ENCODE results near the gene ZNF827. TPM values are rescaled to one million over a fixed set of nuclear protein-coding genes. Genes with fewer than 3 reads are reported as not detected.
A peak's percentile ranks its signal among the peaks of the same experiment; 100 is the strongest.

ZNF827 gene, protein sequence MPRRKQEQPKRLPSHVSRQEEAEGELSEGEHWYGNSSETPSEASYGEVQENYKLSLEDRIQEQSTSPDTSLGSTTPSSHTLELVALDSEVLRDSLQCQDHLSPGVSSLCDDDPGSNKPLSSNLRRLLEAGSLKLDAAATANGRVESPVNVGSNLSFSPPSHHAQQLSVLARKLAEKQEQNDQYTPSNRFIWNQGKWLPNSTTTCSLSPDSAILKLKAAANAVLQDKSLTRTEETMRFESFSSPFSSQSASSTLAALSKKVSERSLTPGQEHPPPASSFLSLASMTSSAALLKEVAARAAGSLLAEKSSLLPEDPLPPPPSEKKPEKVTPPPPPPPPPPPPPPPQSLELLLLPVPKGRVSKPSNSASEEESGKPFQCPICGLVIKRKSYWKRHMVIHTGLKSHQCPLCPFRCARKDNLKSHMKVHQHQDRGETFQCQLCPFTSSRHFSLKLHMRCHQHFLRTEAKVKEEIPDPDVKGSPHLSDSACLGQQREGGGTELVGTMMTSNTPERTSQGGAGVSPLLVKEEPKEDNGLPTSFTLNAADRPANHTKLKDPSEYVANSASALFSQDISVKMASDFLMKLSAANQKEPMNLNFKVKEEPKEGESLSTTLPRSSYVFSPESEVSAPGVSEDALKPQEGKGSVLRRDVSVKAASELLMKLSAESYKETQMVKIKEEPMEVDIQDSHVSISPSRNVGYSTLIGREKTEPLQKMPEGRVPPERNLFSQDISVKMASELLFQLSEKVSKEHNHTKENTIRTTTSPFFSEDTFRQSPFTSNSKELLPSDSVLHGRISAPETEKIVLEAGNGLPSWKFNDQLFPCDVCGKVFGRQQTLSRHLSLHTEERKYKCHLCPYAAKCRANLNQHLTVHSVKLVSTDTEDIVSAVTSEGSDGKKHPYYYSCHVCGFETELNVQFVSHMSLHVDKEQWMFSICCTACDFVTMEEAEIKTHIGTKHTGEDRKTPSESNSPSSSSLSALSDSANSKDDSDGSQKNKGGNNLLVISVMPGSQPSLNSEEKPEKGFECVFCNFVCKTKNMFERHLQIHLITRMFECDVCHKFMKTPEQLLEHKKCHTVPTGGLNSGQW
- total RNA-seq = 10 to 100 TPM; 25.0 to 27.3 TPM
- 1 to 10 TPM; 1.4 to 3.0 TPM for polyA plus RNA-seq

DNA sequence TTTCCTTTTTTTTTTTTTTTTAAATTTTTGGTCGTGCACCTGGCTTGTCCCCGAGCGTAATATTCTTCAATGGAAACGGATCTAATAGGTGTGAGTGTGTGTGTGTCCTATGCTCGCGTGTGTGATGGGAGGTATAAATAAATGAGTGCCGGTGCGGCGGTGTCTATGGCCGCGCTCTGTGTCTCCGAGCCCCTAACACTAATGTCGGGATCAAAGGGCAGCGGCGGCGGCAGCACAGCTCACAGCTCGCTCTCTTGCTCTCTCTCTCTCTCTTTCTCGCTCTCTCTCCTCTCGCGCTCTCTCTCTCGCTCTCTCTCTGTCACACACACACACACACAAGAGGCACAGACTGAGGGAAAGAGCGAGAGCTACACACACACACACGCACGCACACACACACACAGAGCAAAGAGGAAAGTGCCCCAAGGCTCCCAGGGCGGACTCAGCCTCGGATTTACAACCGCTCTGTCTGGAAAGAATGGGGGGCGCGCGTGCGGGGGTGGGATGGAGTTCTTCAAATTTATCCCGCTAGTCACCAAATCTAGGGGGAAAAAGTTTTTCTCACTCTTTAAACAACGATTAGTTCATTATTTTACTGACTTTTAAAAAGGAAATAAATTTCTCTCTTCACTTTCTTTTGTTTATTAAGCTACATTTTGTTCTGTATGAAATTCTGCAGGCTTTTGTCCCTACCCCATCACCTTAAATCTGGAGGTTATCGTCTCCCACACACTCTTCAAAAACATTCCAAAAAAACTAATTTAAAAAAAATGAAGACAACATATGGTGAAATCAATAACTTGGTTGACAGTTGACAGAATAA is at the start of gene ZNF827:
Gene ZNF827, minus strand, starts transcription at position 206 of the 823 bp plus-strand sequence. CDS start 416 bp downstream, outside the sequence.
- intact Hi-C loops (cut with micrococcal nuclease) = loop anchor here (1.0 to 5.0 kb wide), 8 partner anchors 52 to 1793 kb away; partner anchors contain the start of genes ARHGAP10, MMAA, SLC10A7 and TMEM184C
- Histone ChIP-seq H3K9me3 (ENCODE audit: control insufficient read depth in 1 of 2, low read length in 2 of 2) (no peaks in the 10 kb centered on the region), H3K4me1 (ENCODE audit: insufficient read depth, low read length) (peaks cover 15% of the 10 kb centered on the region), H3K36me3 (ENCODE audit: insufficient read depth, low read length) (no peaks in the 10 kb centered on the region), H3K27ac (ENCODE audit: low read depth, low read length) (peak within 1 kb of the TSS; percentile 66), H3K27me3 (ENCODE audit: insufficient read depth, low read length) (no peaks in the 10 kb centered on the region), H3K4me3 (ENCODE audit: low read length in 2 of 2) (peak within 1 kb of the TSS; percentile 43 to 69)
- peaks cover 0 to 11% (median 0%) of the 10 kb centered on the region in 8 donors for H3K9me3 Mint-ChIP-seq
- peaks cover 3 to 5% of the 10 kb centered on the region in 2 donors for H3K27me3 Mint-ChIP-seq
- peak within 1 kb of the TSS; percentile 91 to 98 (median 95) for H3K4me3 Mint-ChIP-seq
- peak within 1 kb of the TSS; percentile 91 to 99 (median 94) for H3K27ac Mint-ChIP-seq
- H3K4me1 Mint-ChIP-seq = peaks cover 16 to 36% (median 22%) of the 10 kb centered on the region in 4 donors
- peak; percentile 73 to 88 (median 75) for DNase-seq
- CTCF ChIA-PET (ENCODE audit: partially characterized antibody) = interaction anchor here (1.2 kb wide), 1 partner anchor 17 kb away, joined by 9 read pairs; no protein-coding TSS in a partner anchor
- POLR2A ChIA-PET (ENCODE audit: partially characterized antibody) = interaction anchor here (0.6 to 1.1 kb wide), 2 partner anchors 228 to 320 kb away, joined by 3 to 5 read pairs; partner anchors contain the start of gene MMAA
- peaks cover 0 to 13% of the 10 kb centered on the region in 2 donors for H3K36me3 Mint-ChIP-seq

DNA sequence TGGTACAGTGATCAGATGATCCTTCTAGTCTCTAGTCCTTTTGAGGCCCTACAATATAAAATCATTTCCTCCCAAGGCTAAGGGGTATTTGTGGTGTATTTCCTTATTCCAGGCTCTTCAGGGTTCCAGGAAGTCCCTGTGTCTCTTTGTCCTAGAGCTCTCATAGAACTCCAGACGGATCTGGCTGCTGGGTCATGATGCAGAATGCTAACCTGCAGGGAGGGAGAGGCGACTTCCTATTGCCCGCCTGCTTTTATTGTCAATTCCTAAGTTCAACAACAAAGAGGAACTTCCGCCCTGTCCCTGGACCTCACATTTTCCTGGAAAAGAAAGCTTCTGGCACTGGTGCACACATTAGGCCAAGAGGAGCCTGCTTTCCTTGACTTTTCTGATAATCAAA is 45.9 kb upstream of the ZNF827 start:
- intact Hi-C loops (cut with micrococcal nuclease) = no loop called here
- no peak for DNase-seq
- H3K9me3 ChIP-seq (ENCODE audit: control insufficient read depth in 1 of 2, low read length in 2 of 2) = no peaks in the 10 kb centered on the region
- H3K9me3 Mint-ChIP-seq = no peaks in the 10 kb centered on the region
- H3K4me1 Mint-ChIP-seq = no peaks in the 10 kb centered on the region
- H3K27me3 ChIP-seq (ENCODE audit: insufficient read depth, low read length) = no peaks in the 10 kb centered on the region
- H3K4me1 ChIP-seq (ENCODE audit: insufficient read depth, low read length) = no peaks in the 10 kb centered on the region
- H3K36me3 Mint-ChIP-seq = no peaks in the 10 kb centered on the region
- H3K4me3 Mint-ChIP-seq = no peak overlapping the region
- ChIA-PET POLR2A (ENCODE audit: partially characterized antibody) (no interaction called here), CTCF (ENCODE audit: partially characterized antibody) (no interaction called here)
- no peak overlapping the region for H3K27ac ChIP-seq (ENCODE audit: low read depth, low read length)
- no peak overlapping the region for H3K4me3 ChIP-seq (ENCODE audit: low read length in 2 of 2)
- peaks cover 2 to 3% of the 10 kb centered on the region in 2 donors for H3K27me3 Mint-ChIP-seq
- no peak overlapping the region for H3K27ac Mint-ChIP-seq
- H3K36me3 ChIP-seq (ENCODE audit: insufficient read depth, low read length) = no peaks in the 10 kb centered on the region

DNA sequence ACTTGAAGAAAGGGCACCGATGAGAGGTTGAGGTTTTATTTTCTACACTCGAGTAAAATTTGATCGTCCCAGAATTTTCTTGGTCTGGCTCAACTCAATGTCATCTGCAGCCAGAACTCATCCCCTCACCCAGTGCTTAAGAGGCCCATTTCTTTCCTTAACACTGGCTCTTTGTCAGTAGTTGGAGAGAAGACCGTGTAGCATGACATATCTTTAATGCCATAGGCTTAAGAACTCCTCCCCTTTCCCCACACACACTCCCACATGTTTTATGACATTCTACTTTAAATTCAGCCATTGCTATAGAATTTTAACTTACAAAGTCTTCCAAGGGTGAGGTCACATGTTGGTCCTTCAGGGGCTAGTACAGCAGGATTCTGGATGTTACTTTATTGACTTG is 44.2 kb upstream of the ZNF827 start:
- no peak for DNase-seq
- peaks cover 2 to 3% of the 10 kb centered on the region in 2 donors for H3K27me3 Mint-ChIP-seq
- no peak overlapping the region for H3K4me3 Mint-ChIP-seq
- Histone ChIP-seq H3K4me3 (ENCODE audit: low read length in 2 of 2) (no peak overlapping the region), H3K4me1 (ENCODE audit: insufficient read depth, low read length) (no peaks in the 10 kb centered on the region), H3K9me3 (ENCODE audit: control insufficient read depth in 1 of 2, low read length in 2 of 2) (no peaks in the 10 kb centered on the region), H3K27me3 (ENCODE audit: insufficient read depth, low read length) (no peaks in the 10 kb centered on the region), H3K36me3 (ENCODE audit: insufficient read depth, low read length) (no peaks in the 10 kb centered on the region), H3K27ac (ENCODE audit: low read depth, low read length) (no peak overlapping the region)
- H3K9me3 Mint-ChIP-seq = no peaks in the 10 kb centered on the region
- ChIA-PET POLR2A (ENCODE audit: partially characterized antibody) (no interaction called here), CTCF (ENCODE audit: partially characterized antibody) (no interaction called here)
- H3K4me1 Mint-ChIP-seq = no peaks in the 10 kb centered on the region
- intact Hi-C loops (cut with micrococcal nuclease) = no loop called here
- no peaks in the 10 kb centered on the region for H3K36me3 Mint-ChIP-seq
- H3K27ac Mint-ChIP-seq = no peak overlapping the region

DNA sequence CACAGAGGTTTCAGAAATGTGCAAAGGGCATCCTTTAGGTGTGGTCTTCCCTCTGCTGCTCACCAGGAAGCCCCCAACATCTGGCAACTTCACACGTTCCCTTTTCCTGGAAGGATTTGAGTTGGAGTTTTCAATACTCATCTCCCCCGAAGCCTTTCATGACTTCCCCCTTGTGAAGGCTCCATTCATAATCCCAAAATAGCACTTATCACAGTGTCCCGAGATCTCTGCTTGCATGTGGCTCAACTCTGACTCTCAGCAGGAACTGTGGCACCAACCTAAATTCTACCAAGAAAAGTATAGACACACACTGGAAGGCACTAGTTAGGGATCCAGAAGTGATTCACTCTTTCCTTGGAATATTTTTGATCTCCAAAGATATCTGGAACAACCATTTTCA is 40.5 kb upstream of the ZNF827 start:
- H3K4me3 Mint-ChIP-seq = no peak overlapping the region
- Histone ChIP-seq H3K27ac (ENCODE audit: low read depth, low read length) (no peak overlapping the region), H3K4me1 (ENCODE audit: insufficient read depth, low read length) (no peaks in the 10 kb centered on the region), H3K4me3 (ENCODE audit: low read length in 2 of 2) (no peak overlapping the region), H3K27me3 (ENCODE audit: insufficient read depth, low read length) (no peaks in the 10 kb centered on the region), H3K36me3 (ENCODE audit: insufficient read depth, low read length) (no peaks in the 10 kb centered on the region), H3K9me3 (ENCODE audit: control insufficient read depth in 1 of 2, low read length in 2 of 2) (no peaks in the 10 kb centered on the region)
- intact Hi-C loops (cut with micrococcal nuclease) = no loop called here
- H3K27ac Mint-ChIP-seq = no peak overlapping the region
- H3K27me3 Mint-ChIP-seq = peaks cover 2 to 3% of the 10 kb centered on the region in 2 donors
- no peaks in the 10 kb centered on the region for H3K4me1 Mint-ChIP-seq
- ChIA-PET CTCF (ENCODE audit: partially characterized antibody) (no interaction called here), POLR2A (ENCODE audit: partially characterized antibody) (no interaction called here)
- H3K9me3 Mint-ChIP-seq = peaks cover 0 to 5% (median 0%) of the 10 kb centered on the region in 8 donors
- no peaks in the 10 kb centered on the region for H3K36me3 Mint-ChIP-seq
- no peak for DNase-seq

DNA sequence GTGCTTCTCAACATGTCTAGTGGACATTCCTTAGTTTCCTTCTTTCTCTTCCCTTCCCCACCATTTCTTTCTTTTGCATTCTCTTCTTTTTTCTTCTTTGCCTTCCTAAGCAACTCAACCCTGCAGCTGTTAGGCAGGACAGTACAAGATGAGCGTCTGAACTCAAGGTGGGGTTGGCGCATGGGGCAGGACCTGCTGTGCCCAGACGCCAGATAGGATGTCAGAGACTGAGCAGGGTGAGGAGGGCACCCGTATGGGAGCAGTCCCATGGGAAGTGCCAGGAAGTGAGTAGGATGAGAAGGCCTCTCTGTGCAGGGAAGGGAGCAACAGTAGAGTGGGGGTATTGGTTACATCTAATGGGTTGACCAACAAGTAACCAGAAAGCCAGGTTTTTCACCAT is 38.1 kb upstream of the ZNF827 start:
- ChIA-PET POLR2A (ENCODE audit: partially characterized antibody) (no interaction called here), CTCF (ENCODE audit: partially characterized antibody) (no interaction called here)
- Mint-ChIP-seq H3K27ac (no peak overlapping the region), H3K4me3 (no peak overlapping the region), H3K9me3 (peaks cover 0 to 5% (median 0%) of the 10 kb centered on the region in 8 donors), H3K36me3 (no peaks in the 10 kb centered on the region), H3K4me1 (no peaks in the 10 kb centered on the region), H3K27me3 (peaks cover 1 to 4% of the 10 kb centered on the region in 2 donors)
- Histone ChIP-seq H3K9me3 (ENCODE audit: control insufficient read depth in 1 of 2, low read length in 2 of 2) (no peaks in the 10 kb centered on the region), H3K4me3 (ENCODE audit: low read length in 2 of 2) (no peak overlapping the region), H3K27me3 (ENCODE audit: insufficient read depth, low read length) (no peaks in the 10 kb centered on the region), H3K27ac (ENCODE audit: low read depth, low read length) (no peak overlapping the region), H3K4me1 (ENCODE audit: insufficient read depth, low read length) (no peaks in the 10 kb centered on the region), H3K36me3 (ENCODE audit: insufficient read depth, low read length) (no peaks in the 10 kb centered on the region)
- intact Hi-C loops (cut with micrococcal nuclease) = no loop called here
- DNase-seq = no peak

DNA sequence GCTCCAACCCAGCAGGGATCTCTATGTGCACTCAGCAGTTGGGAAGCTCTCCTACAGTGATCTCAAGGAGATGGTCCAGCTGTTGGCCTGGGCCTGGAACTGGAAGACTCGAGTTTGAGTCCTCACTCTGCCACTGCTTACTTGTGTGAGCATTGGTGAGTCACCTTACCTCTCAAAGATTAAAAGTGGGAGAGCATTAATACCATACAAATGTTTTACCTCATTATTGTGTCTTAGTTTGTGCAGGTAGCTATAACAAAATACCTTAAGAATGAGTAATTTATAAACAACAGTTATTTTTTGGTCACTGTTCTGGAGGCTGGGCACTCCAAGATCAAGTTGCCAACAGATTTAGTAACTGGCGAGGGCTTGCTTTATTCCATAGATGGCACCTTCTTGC is 21.4 kb upstream of the ZNF827 start:
- H3K27ac ChIP-seq (ENCODE audit: low read depth, low read length) = no peak overlapping the region
- intact Hi-C loops (cut with micrococcal nuclease) = no loop called here
- no peaks in the 10 kb centered on the region for H3K36me3 ChIP-seq (ENCODE audit: insufficient read depth, low read length)
- no peaks in the 10 kb centered on the region for H3K36me3 Mint-ChIP-seq
- H3K27me3 ChIP-seq (ENCODE audit: insufficient read depth, low read length) = no peaks in the 10 kb centered on the region
- H3K9me3 ChIP-seq (ENCODE audit: control insufficient read depth in 1 of 2, low read length in 2 of 2) = no peaks in the 10 kb centered on the region
- peaks cover 8 to 11% of the 10 kb centered on the region in 2 donors for H3K27me3 Mint-ChIP-seq
- no peaks in the 10 kb centered on the region for H3K4me1 Mint-ChIP-seq
- peaks cover 0 to 8% (median 0%) of the 10 kb centered on the region in 8 donors for H3K9me3 Mint-ChIP-seq
- ChIA-PET CTCF (ENCODE audit: partially characterized antibody) (interaction anchor here (1.7 to 2.0 kb wide), 2 partner anchors 8 to 1137 kb away, joined by 5 to 6 read pairs; no protein-coding TSS in a partner anchor), POLR2A (ENCODE audit: partially characterized antibody) (no interaction called here)
- H3K4me3 ChIP-seq (ENCODE audit: low read length in 2 of 2) = no peak overlapping the region
- H3K27ac Mint-ChIP-seq = no peak overlapping the region
- no peaks in the 10 kb centered on the region for H3K4me1 ChIP-seq (ENCODE audit: insufficient read depth, low read length)
- no peak for DNase-seq
- H3K4me3 Mint-ChIP-seq = no peak overlapping the region

Data from CD4-positive, alpha-beta memory T cell (primary cell).